WTC11 (cell line): ENCODE data around the gene KYNU.

Experiments
- TEAD4 ChIP-seq: sonication (generic); formaldehyde crosslinking; IDR thresholded peaks from 2 replicates; pipeline ENCODE4 v1.8.0; 2022; ENCODE audit warnings: mild to moderate bottlenecking, missing genetic modification reagents
- TF ChIP-seq, protein P1 (sequence below): fragments of 200-600 bp; IDR thresholded peaks from 2 replicates; pipeline ENCODE4 v1.8.0; 2022; ENCODE audit warnings: antibody characterized with exemption
- TF ChIP-seq, protein P2 (sequence below): sonication (generic); formaldehyde crosslinking; IDR thresholded peaks from 2 replicates; pipeline ENCODE4 v1.8.0; 2023; ENCODE audit warnings: mild to moderate bottlenecking, missing genetic modification reagents

DNA sequence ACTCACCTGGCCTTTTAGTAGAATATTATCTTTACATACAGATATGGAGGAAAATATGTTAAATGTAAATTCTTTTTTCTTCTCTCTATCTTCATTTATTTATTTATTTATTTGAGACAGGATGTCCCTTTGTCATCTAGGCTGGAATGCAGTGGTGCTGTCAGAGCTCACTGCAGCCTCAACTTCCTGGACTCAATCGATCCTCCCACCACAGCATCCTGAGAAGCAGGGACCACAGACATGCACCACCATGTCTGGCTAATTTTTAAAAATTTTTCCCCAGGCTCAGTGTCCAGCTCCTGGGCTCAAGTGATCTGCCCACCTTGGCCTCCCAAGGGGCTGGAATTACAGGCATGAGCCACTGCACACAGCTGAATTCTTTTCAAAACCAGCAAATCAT is 20.3 kb downstream of the KYNU start:
- TF ChIP-seq, protein P1, sequence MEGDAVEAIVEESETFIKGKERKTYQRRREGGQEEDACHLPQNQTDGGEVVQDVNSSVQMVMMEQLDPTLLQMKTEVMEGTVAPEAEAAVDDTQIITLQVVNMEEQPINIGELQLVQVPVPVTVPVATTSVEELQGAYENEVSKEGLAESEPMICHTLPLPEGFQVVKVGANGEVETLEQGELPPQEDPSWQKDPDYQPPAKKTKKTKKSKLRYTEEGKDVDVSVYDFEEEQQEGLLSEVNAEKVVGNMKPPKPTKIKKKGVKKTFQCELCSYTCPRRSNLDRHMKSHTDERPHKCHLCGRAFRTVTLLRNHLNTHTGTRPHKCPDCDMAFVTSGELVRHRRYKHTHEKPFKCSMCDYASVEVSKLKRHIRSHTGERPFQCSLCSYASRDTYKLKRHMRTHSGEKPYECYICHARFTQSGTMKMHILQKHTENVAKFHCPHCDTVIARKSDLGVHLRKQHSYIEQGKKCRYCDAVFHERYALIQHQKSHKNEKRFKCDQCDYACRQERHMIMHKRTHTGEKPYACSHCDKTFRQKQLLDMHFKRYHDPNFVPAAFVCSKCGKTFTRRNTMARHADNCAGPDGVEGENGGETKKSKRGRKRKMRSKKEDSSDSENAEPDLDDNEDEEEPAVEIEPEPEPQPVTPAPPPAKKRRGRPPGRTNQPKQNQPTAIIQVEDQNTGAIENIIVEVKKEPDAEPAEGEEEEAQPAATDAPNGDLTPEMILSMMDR: no peak
- TF ChIP-seq, protein P2, sequence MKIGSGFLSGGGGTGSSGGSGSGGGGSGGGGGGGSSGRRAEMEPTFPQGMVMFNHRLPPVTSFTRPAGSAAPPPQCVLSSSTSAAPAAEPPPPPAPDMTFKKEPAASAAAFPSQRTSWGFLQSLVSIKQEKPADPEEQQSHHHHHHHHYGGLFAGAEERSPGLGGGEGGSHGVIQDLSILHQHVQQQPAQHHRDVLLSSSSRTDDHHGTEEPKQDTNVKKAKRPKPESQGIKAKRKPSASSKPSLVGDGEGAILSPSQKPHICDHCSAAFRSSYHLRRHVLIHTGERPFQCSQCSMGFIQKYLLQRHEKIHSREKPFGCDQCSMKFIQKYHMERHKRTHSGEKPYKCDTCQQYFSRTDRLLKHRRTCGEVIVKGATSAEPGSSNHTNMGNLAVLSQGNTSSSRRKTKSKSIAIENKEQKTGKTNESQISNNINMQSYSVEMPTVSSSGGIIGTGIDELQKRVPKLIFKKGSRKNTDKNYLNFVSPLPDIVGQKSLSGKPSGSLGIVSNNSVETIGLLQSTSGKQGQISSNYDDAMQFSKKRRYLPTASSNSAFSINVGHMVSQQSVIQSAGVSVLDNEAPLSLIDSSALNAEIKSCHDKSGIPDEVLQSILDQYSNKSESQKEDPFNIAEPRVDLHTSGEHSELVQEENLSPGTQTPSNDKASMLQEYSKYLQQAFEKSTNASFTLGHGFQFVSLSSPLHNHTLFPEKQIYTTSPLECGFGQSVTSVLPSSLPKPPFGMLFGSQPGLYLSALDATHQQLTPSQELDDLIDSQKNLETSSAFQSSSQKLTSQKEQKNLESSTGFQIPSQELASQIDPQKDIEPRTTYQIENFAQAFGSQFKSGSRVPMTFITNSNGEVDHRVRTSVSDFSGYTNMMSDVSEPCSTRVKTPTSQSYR: no peak
- TF ChIP-seq TEAD4 (CRISPR knock-in tag): no peak
